Heart right ventricle (tissue), 16 donors: ENCODE results near the gene ANO2. TPM values are rescaled to one million over a fixed set of nuclear protein-coding genes. Genes with fewer than 3 reads are reported as not detected.

ENCODE experiments used
- ATAC-seq, 8 donors: fragments of 200-7000 bp; cut with Tn5 transposase; one replicate each; pipeline ENCODE4 v1.9.1; 2020; ENCODE audit warnings: mild to moderate bottlenecking in 8 of 8, moderate library complexity in 8 of 8, moderate number of reproducible peaks in 1 of 8
- DNase-seq, 2 donors: peaks; one replicate each; pipeline ENCODE4 v3.0.0-alpha.2; 2020
- H3K27ac ChIP-seq, 10 donors: fragments of 200-600 bp; sonication (generic) in 2 of 10; one replicate each; pipeline versions ENCODE4 v1.5.0 to v1.8.0; 2020 to 2022; ENCODE audit warnings: mild to moderate bottlenecking in 3 of 10
- H3K27me3 ChIP-seq, 7 donors: fragments of 200-600 bp; one replicate each; pipeline ENCODE4 v1.8.0; 2021 to 2022; ENCODE audit warnings: mild to moderate bottlenecking in 2 of 7
- H3K36me3 ChIP-seq, 9 donors: fragments of 200-600 bp; sonication (generic) in 1 of 9; one replicate each; pipeline versions ENCODE4 v1.5.0 to v1.8.0; 2020 to 2022; ENCODE audit warnings: mild to moderate bottlenecking in 2 of 9
- H3K4me1 ChIP-seq, 9 donors: fragments of 200-600 bp; sonication (generic) in 1 of 9; one replicate each; pipeline versions ENCODE4 v1.5.0 to v1.8.0; 2020 to 2022; ENCODE audit warnings: mild to moderate bottlenecking in 4 of 9
- H3K4me3 ChIP-seq, 10 donors: fragments of 200-600 bp; sonication (generic) in 2 of 10; one replicate each; pipeline versions ENCODE4 v1.5.0 to v1.8.0; 2020 to 2022; ENCODE audit warnings: mild to moderate bottlenecking in 7 of 10, moderate library complexity in 2 of 10
- H3K9me3 ChIP-seq, 11 donors: fragments of 200-600 bp in 10 of 11; sonication (generic) in 2 of 11; one replicate each; pipeline versions ENCODE4 v1.5.0 to v1.8.0; 2013 to 2022; ENCODE audit warnings: mild to moderate bottlenecking in 2 of 11, control low read depth in 1 of 11, moderate library complexity in 1 of 11
- CTCF ChIP-seq, 9 donors: fragments of 200-600 bp; sonication (generic) in 2 of 9; IDR thresholded peaks; one replicate each; pipeline versions ENCODE4 v1.5.0 to v1.8.0; 2021 to 2022; ENCODE audit warnings: antibody characterized with exemption in 9 of 9, mild to moderate bottlenecking in 5 of 9, moderate library complexity in 1 of 9
- WGBS, 2 donors: extraction: QIAGEN DNeasy Blood & Tissue Kit; methylation state at CpG; one replicate each; pipeline ENCODE4 v1.1.7; 2013; ENCODE audit warnings: inconsistent platforms in 1 of 2; 5-methylcytosine and 5-hydroxymethylcytosine counted together
- intact Hi-C, 10 donors: fragments of 100-400 bp; cut with DNase I; formaldehyde crosslinking; loops; one replicate each; pipeline versions ENCODE4 v1.11.1 to v1.14.2; 2022
- polyA plus RNA-seq, 2 donors: library from polyadenylated mRNA; stranded (reverse); fragments of 200-250 nt; gene quantifications; one replicate each; pipeline ENCODE4 v1.2.3, GENCODE V29; 2013
- total RNA-seq, 10 donors: library from RNA; stranded (reverse); fragmentation: NEBNext Ultra II Directional in 3 of 10; extraction: Animal tissue kit (Norgen Biotek cat#: 25700) in 3 of 10; gene quantifications; one replicate each; pipeline versions ENCODE4 v1.2.1 to v1.2.4, GENCODE V29; 2021 to 2023
- donor health status: Arrhythmogenic right ventricular cardiomyopathy.
- donor health status: ischemic (EF 13 %, LVEDD 7.1; RV severe dilation, severe dysfunction).
- donor health status: healthy with polysubstance abuse.
- donor health status: DM: no; HTN: yes; CAD: no.
- donor health status: DM: no; HTN: no; CAD: no.
- donor health status: ischemic (EF 25% LVEDD 6.9; RV normal size, moderate dysfunction).
- donor health status: ischemic (EF 25% LVEDD 5.7; RV mildly dilated, moderate dysfunction).
- donor health status: healthy.
- donor health status: DM: yes; HTN: yes; CAD: no.
- donor health status: Ischemic cardiomyopathy.
- donor health status: ischemic (EF 35%, LVEDD 5.7; RV mildly dilated, moderate dysfunction).
- donor health status: nonischemic (EF 11% LVEDD 7.7; RV severe dilation, severe dysfunction).
- donor health status: DM: yes; HTN: yes; CAD: no.
- donor health status: PGD.
- donor health status: ischemic (EF 29% LVEDD 5.4; RV normal size, mild dysfunction).
- donor health status: nonischemic (EF 23%, LVEDD 6.1; RV moderate dilation, normal function).

Gene ANO2
- total and polyA plus RNA-seq, 12 donors, result 4.0 to 15.2 (median 12.0) TPM

GRCh38 chr12:5691943-5692342, 253.1 kb downstream of the ANO2 start:
- TF ChIP-seq CTCF (IDR thresholded peaks at IDR 0.05), result no peak
- 70 to 77% methylated on average over 6 of the region's 6 CpGs for WGBS, 2 donors
- H3K36me3 ChIP-seq, result peaks cover 0 to 4% (median 0%) of the 10 kb centered on the region in 9 donors
- no peak overlapping the region for H3K27ac ChIP-seq
- no peaks in the 10 kb centered on the region for H3K4me1 ChIP-seq
- peaks cover 0 to 5% (median 0%) of the 10 kb centered on the region in 7 donors for H3K27me3 ChIP-seq
- H3K9me3 ChIP-seq, result peaks cover 0 to 1% (median 0%) of the 10 kb centered on the region in 11 donors
- no peak overlapping the region for H3K4me3 ChIP-seq
- DNase-seq (no peak), ATAC-seq (peak in 2 of 8 donors; percentile 37)
- intact Hi-C loops, result no loop called here

- ATAC-seq (peak in 3 of 8 donors; percentile 22 to 49 (median 34)), DNase-seq (no peak)
- Histone ChIP-seq H3K4me1 (no peaks in the 10 kb centered on the region), H3K9me3 (no peaks in the 10 kb centered on the region), H3K36me3 (peaks cover 0 to 4% (median 0%) of the 10 kb centered on the region in 9 donors), H3K27me3 (peaks cover 0 to 6% (median 0%) of the 10 kb centered on the region in 7 donors), H3K4me3 (no peak overlapping the region), H3K27ac (no peak overlapping the region)
- 47 to 72% methylated on average over 1 of the region's 1 CpG for WGBS, 2 donors
- no peak for TF ChIP-seq CTCF (IDR thresholded peaks at IDR 0.05)
- intact Hi-C loops, result no loop called here
Measured at GRCh38 chr12:5690240-5690639, 254.8 kb downstream of the ANO2 start.

- Histone ChIP-seq H3K36me3 (peaks cover 0 to 4% (median 0%) of the 10 kb centered on the region in 9 donors), H3K9me3 (no peaks in the 10 kb centered on the region), H3K27me3 (peaks cover 0 to 6% (median 0%) of the 10 kb centered on the region in 7 donors), H3K4me3 (no peak overlapping the region), H3K4me1 (no peaks in the 10 kb centered on the region), H3K27ac (no peak overlapping the region)
- no peak for ATAC-seq
- WGBS, 2 donors, result 73 to 78% methylated on average over 1 of the region's 1 CpG
- TF ChIP-seq CTCF (IDR thresholded peaks at IDR 0.05), result no peak
- intact Hi-C loops, result no loop called here
- no peak for DNase-seq
Measured at GRCh38 chr12:5689773-5690172, 255.3 kb downstream of the ANO2 start.

- intact Hi-C loops, result no loop called here
- 70 to 86% methylated on average over 2 of the region's 2 CpGs for WGBS, 2 donors
Measured at GRCh38 chr12:5688226-5688625, 256.8 kb downstream of the ANO2 start.

More at GRCh38 chr12:5688226-5688625, 256.8 kb downstream of the ANO2 start:
- H3K4me1 ChIP-seq, result no peaks in the 10 kb centered on the region
- no peak for DNase-seq
- H3K27me3 ChIP-seq, result peaks cover 0 to 6% (median 0%) of the 10 kb centered on the region in 7 donors
- no peaks in the 10 kb centered on the region for H3K9me3 ChIP-seq
- no peak for ATAC-seq
- TF ChIP-seq CTCF (IDR thresholded peaks at IDR 0.05), result no peak
- H3K27ac ChIP-seq, result no peak overlapping the region
- H3K4me3 ChIP-seq, result no peak overlapping the region
- H3K36me3 ChIP-seq, result peaks cover 0 to 4% (median 0%) of the 10 kb centered on the region in 9 donors
